ENCODE data around the gene PTPN9. TPM values are rescaled to one million over a fixed set of nuclear protein-coding genes. Genes with fewer than 3 reads are reported as not detected.

Gene PTPN9
- total and polyA plus RNA-seq, 2 of the 13 experiments (the other 11 are each of a cell fraction or from before 2014, with no cell fraction given), result 16.6 to 19.9 TPM

- no peak for TF ChIP-seq ZNF142 (CRISPR knock-in tag; IDR thresholded peaks at IDR 0.05)
- 0 out of 2 replicates have a peak, but pooled peaks have one; percentile 30 for TF ChIP-seq ZKSCAN5 (CRISPR knock-in tag; IDR thresholded peaks at IDR 0.05)
- no peak for TF ChIP-seq BCL6 (CRISPR knock-in tag; IDR thresholded peaks at IDR 0.05)
- TF ChIP-seq ZSCAN31 (CRISPR knock-in tag; IDR thresholded peaks at IDR 0.05; ENCODE audit: low read depth), result no peak
- 0 out of 2 replicates have a peak, but pooled peaks have one; percentile 13 for TF ChIP-seq SMC3 (IDR thresholded peaks at IDR 0.05; ENCODE audit: low read length)
- TF ChIP-seq, protein P1, sequence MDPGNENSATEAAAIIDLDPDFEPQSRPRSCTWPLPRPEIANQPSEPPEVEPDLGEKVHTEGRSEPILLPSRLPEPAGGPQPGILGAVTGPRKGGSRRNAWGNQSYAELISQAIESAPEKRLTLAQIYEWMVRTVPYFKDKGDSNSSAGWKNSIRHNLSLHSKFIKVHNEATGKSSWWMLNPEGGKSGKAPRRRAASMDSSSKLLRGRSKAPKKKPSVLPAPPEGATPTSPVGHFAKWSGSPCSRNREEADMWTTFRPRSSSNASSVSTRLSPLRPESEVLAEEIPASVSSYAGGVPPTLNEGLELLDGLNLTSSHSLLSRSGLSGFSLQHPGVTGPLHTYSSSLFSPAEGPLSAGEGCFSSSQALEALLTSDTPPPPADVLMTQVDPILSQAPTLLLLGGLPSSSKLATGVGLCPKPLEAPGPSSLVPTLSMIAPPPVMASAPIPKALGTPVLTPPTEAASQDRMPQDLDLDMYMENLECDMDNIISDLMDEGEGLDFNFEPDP (CRISPR knock-in tag; conservative IDR thresholded peaks at IDR 0.05), result no peak
- TF ChIP-seq PRDM10 (CRISPR knock-in tag; IDR thresholded peaks at IDR 0.05; ENCODE audit: low read depth), result no peak
- TF ChIP-seq ATF1 (CRISPR knock-in tag; IDR thresholded peaks at IDR 0.05), result no peak
- TF ChIP-seq, protein P2, sequence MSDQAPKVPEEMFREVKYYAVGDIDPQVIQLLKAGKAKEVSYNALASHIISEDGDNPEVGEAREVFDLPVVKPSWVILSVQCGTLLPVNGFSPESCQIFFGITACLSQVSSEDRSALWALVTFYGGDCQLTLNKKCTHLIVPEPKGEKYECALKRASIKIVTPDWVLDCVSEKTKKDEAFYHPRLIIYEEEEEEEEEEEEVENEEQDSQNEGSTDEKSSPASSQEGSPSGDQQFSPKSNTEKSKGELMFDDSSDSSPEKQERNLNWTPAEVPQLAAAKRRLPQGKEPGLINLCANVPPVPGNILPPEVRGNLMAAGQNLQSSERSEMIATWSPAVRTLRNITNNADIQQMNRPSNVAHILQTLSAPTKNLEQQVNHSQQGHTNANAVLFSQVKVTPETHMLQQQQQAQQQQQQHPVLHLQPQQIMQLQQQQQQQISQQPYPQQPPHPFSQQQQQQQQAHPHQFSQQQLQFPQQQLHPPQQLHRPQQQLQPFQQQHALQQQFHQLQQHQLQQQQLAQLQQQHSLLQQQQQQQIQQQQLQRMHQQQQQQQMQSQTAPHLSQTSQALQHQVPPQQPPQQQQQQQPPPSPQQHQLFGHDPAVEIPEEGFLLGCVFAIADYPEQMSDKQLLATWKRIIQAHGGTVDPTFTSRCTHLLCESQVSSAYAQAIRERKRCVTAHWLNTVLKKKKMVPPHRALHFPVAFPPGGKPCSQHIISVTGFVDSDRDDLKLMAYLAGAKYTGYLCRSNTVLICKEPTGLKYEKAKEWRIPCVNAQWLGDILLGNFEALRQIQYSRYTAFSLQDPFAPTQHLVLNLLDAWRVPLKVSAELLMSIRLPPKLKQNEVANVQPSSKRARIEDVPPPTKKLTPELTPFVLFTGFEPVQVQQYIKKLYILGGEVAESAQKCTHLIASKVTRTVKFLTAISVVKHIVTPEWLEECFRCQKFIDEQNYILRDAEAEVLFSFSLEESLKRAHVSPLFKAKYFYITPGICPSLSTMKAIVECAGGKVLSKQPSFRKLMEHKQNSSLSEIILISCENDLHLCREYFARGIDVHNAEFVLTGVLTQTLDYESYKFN (CRISPR knock-in tag; conservative IDR thresholded peaks at IDR 0.05), result peak; percentile 49
- TF ChIP-seq MIER3 (CRISPR knock-in tag; IDR thresholded peaks at IDR 0.05; ENCODE audit: borderline replicate concordance), result 0 out of 2 replicates have a peak, but pooled peaks have one; percentile 21
- TF ChIP-seq POGK (CRISPR knock-in tag; conservative IDR thresholded peaks at IDR 0.05), result no peak
- TF ChIP-seq, protein P3, sequence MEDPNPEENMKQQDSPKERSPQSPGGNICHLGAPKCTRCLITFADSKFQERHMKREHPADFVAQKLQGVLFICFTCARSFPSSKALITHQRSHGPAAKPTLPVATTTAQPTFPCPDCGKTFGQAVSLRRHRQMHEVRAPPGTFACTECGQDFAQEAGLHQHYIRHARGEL (CRISPR knock-in tag; IDR thresholded peaks at IDR 0.05), result no peak
Measured at GRCh38 chr15:75460646-75461045, 118.5 kb downstream of the PTPN9 start (continued).

All from HepG2 (cell line).